Vagina (tissue), 2 donors: ENCODE data around the gene RHBG.

ENCODE experiments used
- CTCF ChIP-seq, 3 experiments: fragments of 450-650 bp in 2 of 3; fragments of 200-600 bp in 1 of 3; sonication (generic) in 1 of 3; IDR thresholded peaks; one replicate each; pipeline ENCODE4 v1.5.1; 2017 to 2019; ENCODE audit warnings: antibody characterized with exemption in 3 of 3, mild to moderate bottlenecking in 2 of 3, moderate library complexity in 2 of 3
- POLR2A ChIP-seq, 2 donors: fragments of 450-650 bp; IDR thresholded peaks; one replicate each; pipeline ENCODE4 v1.6.1; 2017; ENCODE audit warnings: antibody characterized with exemption in 2 of 2, mild to moderate bottlenecking in 2 of 2, moderate library complexity in 2 of 2
- POLR2AphosphoS5 ChIP-seq, 2 donors: sonication (generic); formaldehyde crosslinking; IDR thresholded peaks; one replicate each; pipeline ENCODE4 v1.9.0; 2017; ENCODE audit warnings: antibody characterized with exemption in 2 of 2, mild to moderate bottlenecking in 2 of 2, low read depth in 1 of 2; ENCODE audit not compliant: insufficient read depth in 1 of 2

- no peak for TF ChIP-seq CTCF (IDR thresholded peaks at IDR 0.05)
- no peak for TF ChIP-seq POLR2AphosphoS5 (IDR thresholded peaks at IDR 0.05; ENCODE audit: insufficient read depth in 1 of 2, low read depth in 1 of 2)
- TF ChIP-seq POLR2A (IDR thresholded peaks at IDR 0.05): no peak
Observed at GRCh38 chr1:156400191-156400935, 31.4 kb downstream of the RHBG start.
